AG04449 (cell line): ENCODE results near the gene DPH7.

Experiments
- CTCF ChIA-PET: fragments of 350-600 bp; formaldehyde crosslinking; extraction: SDS; loops from one replicate; lab custom pipeline; 2021; ENCODE audit warnings: antibody characterized with exemption; lab: Yijun Ruan, JAX
- POLR2A ChIA-PET: fragments of 400-600, 350-600 bp; formaldehyde crosslinking; extraction: SDS; loops from one replicate; lab custom pipeline; 2020; ENCODE audit warnings: antibody characterized with exemption, inconsistent platforms; lab: Yijun Ruan, JAX
- DNase-seq: peaks from one replicate; pipeline ENCODE4 v3.0.0-alpha.2; 2010; ENCODE audit warnings: low read depth, low spot score
- H3K4me3 ChIP-seq: 2 replicates; pipeline ENCODE4 v1.5.1; 2011; ENCODE audit warnings: low read depth, mild to moderate bottlenecking, control low read depth, low read length
- TF ChIP-seq, protein P1 (sequence below): IDR thresholded peaks from one replicate; pipeline ENCODE4 v1.5.1; 2011; ENCODE audit warnings: mild to moderate bottlenecking, moderate library complexity, low read length, control low read depth, inconsistent platforms; ENCODE audit not compliant: insufficient read depth; ENCODE audit errors: missing control alignments

Gene DPH7

DNA sequence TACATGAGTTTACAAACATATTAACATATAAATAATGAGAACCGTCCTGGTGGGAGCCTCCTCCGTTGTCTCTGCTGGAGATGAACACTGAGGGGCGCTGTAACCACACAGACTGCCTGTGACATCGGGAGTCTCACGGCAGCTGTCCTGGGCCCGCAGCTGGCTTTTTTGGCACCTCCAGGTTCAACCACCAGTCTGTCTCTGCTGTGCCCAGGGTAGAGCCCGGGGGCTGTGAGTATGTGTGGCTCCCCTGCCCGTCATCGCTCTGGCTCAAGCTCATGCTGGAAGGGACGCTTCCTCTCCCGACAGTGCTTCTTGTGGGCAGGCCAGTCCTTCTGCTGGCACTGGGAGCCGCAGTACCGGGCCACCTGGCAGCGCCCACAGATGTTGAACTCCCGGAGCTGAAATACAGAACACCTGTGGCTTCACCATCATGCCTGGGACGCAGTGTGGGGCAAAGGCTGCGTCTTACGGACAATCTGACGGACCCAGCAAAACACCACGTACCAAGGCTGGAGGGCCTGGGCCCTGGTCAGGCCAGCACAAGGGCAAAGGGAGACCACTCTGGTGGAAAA, 3.6 kb upstream of the DPH7 start:
- ChIA-PET POLR2A (no interaction called here), CTCF (interaction anchor here (1.3 kb wide), 1 partner anchor 47 kb away, joined by 4 read pairs; no protein-coding TSS in a partner anchor)
- TF ChIP-seq, protein P1, sequence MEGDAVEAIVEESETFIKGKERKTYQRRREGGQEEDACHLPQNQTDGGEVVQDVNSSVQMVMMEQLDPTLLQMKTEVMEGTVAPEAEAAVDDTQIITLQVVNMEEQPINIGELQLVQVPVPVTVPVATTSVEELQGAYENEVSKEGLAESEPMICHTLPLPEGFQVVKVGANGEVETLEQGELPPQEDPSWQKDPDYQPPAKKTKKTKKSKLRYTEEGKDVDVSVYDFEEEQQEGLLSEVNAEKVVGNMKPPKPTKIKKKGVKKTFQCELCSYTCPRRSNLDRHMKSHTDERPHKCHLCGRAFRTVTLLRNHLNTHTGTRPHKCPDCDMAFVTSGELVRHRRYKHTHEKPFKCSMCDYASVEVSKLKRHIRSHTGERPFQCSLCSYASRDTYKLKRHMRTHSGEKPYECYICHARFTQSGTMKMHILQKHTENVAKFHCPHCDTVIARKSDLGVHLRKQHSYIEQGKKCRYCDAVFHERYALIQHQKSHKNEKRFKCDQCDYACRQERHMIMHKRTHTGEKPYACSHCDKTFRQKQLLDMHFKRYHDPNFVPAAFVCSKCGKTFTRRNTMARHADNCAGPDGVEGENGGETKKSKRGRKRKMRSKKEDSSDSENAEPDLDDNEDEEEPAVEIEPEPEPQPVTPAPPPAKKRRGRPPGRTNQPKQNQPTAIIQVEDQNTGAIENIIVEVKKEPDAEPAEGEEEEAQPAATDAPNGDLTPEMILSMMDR: no peak
- DNase-seq: no peak
- no peak overlapping the region for H3K4me3 ChIP-seq

DNA sequence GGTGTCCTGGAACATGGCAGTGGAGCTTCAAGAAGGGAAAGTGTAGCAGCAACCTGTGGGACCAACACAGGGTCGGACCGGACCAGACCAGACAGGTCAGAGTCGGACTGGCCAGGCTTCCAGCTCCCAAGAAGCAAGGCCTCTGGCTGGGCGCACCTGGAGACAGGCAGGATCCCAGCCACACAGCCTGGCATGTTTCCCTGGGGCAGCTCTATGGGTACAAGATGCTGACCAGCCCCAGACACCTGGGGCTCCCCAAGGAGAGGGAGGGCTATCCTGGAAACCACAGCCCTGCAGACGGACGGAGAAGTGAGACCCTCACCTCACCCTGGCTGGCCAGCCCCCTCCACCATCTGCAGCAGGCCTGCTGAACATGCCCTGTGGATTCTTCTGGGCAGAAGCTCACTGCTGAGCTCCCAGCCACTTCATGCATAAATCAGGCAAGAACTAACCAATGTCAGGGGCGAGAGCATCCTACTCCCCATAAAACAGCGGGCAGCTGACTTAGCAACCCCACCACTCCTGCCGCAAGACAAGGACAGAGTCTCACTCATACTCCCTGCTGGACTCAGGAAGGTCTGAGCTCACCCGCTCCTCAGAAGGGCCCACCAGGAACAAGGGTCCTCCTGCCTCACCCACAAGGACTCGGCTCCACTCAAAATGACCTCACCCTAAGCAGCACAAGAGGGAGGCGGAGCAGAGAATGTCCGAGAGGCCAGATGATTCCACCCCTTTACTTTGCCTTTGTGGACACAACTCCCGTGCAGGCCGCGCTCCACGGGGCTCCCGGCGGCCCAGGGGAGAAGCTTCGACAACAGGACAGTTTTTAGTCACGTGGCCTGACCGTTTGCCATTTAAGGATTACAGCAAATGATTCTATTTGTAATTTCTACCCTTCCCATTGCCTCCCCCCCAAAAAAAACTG, 2.9 kb upstream of the DPH7 start:
- no peak for DNase-seq
- CTCF ChIA-PET: interaction anchor here (1.2 to 5.3 kb wide), 3 partner anchors 8 to 47 kb away, joined by 3 to 91 read pairs (median 4); partner anchors contain the start of gene ZMYND19
- no peak overlapping the region for H3K4me3 ChIP-seq
- POLR2A ChIA-PET: no interaction called here
- TF ChIP-seq, protein P1: no peak

DNA sequence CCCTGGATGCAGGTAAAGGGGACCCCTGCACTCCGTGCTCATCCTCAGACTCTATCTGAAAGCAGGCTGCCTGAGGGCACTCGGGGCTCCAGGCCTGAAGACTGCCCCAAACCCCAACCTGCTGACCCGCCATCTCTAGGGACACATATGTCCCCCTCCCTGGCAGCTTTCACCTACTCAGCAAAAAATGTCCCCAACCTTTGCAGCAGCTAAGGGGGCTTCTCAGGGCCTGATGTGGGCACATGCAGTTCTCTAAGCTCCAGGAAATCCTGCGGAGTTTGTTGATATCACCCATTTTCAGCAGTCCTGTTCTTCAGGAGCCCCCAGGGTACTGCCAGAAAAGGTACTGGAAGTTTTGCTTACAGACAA, 2.2 kb upstream of the DPH7 start:
- DNase-seq: no peak

DNA sequence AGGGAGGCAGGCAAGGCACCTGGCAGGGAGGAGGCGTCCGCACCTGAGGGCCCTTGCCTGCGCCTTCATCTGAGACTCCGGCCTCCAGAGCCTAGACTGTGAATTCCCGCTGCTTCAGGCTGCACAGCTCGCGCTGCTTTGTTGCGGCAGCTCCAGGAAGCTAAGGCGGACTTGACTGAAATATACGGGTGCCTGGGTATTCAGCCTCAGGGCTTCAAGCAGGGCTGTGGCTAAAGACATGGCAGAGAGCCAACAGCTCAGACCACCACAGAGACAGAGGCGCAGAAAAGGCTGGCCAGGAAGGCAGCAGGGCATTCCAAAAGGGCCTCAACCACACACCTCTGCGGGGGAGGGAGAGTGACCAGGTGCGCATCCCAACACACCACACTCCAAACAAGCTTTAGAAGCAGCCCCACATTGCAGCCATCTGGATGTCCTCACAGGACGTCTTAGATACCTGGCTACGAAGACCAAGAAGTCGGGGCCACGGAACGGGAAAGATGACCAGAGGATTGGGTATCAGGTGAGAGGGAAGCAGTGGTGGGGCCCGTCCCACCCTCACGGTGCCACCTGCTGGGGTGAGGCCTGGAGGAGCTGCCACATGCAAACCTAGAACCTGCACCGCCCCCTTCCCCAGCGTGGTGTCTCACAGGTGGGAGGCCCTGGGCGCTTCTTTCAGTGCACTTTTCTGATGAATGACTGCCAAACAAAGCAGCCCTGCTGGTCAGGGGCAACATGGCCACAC, 1.7 kb upstream of the DPH7 start:
- TF ChIP-seq, protein P1: no peak
- ChIA-PET POLR2A (no interaction called here), CTCF (interaction anchor here (1.2 to 5.3 kb wide), 8 partner anchors 9 to 120 kb away, joined by 3 to 91 read pairs (median 7); partner anchors contain the start of genes PNPLA7 and ZMYND19)
- no peak for DNase-seq
- H3K4me3 ChIP-seq: no peak overlapping the region

More for the DNA sequence above, 2.2 kb upstream of the DPH7 start:
- TF ChIP-seq, protein P1: no peak
- H3K4me3 ChIP-seq: no peak overlapping the region
- POLR2A ChIA-PET: no interaction called here
- CTCF ChIA-PET: interaction anchor here (1.2 to 5.3 kb wide), 2 partner anchors 8 to 28 kb away, joined by 3 to 91 read pairs; partner anchors contain the start of gene ZMYND19

DNA sequence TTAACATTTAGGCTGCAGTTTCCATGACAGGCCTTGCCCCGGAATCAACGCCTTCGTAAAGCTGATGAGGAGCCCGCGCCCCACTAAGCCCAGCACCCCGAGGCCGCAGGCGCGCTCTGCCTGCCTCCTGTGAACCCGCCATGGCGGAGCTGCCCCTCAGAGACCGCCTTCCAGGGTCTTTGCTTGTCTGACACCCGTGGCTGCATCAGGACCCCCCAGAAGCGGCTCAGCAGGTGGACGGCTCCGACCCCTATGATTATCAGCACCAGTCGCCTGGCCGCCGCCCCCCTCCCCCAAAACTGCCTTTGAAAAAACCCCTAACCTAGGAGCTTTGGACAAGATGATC, 507 bp upstream of the DPH7 start:
- H3K4me3 ChIP-seq: peak overlapping the region; percentile 95
- no peak for DNase-seq
- CTCF ChIA-PET: interaction anchor here (0.8 to 5.3 kb wide), 13 partner anchors 10 to 121 kb away, joined by 3 to 91 read pairs (median 6); partner anchors contain the start of genes MRPL41, PNPLA7 and ZMYND19
- TF ChIP-seq, protein P1: no peak
- POLR2A ChIA-PET: interaction anchor here (0.6 to 1.0 kb wide), 2 partner anchors 9 to 93 kb away, joined by 3 read pairs; no protein-coding TSS in a partner anchor
